Fibroblast of upper back skin (primary cell): Measurements from ENCODE around the gene DIAPH3.

Source experiments
- DNase-seq: peaks from one replicate; pipeline ENCODE4 v3.0.0-alpha.2; 2013

The DIAPH3 gene

GRCh38 chr13:59946944-59947343, 216.8 kb downstream of the DIAPH3 start:
- peak; percentile 76 for DNase-seq

- DNase-seq = no peak
These were observed 232.1 kb downstream of the DIAPH3 start for GRCh38 chr13:59931621-59932020.

- no peak for DNase-seq
These were observed 239.5 kb downstream of the DIAPH3 start for GRCh38 chr13:59924256-59924655.

GRCh38 chr13:59915252-59915651, 248.5 kb downstream of the DIAPH3 start:
- DNase-seq = no peak

DNA sequence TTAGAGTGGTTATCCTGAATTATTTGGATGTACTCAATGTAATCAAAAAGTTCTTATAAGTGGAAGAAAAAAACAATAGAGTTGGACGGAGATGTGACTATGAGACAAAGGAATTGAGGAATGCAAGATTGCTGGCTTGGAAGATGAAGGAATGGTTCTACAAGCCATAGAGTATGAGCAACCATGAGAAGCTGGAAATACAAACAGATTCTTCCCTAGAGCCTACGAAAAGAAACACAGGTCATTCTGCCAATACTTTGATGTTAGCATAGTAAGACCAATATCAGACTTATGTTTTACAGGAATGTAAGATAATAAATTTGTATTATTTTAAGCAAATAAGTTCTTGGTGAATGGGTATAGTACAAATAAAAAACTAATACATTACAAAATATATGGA, 249.2 kb downstream of the DIAPH3 start:
- DNase-seq = peak; percentile 65

- peak; percentile 50 for DNase-seq
These were observed 257.2 kb downstream of the DIAPH3 start for GRCh38 chr13:59906413-59907049.

DNA sequence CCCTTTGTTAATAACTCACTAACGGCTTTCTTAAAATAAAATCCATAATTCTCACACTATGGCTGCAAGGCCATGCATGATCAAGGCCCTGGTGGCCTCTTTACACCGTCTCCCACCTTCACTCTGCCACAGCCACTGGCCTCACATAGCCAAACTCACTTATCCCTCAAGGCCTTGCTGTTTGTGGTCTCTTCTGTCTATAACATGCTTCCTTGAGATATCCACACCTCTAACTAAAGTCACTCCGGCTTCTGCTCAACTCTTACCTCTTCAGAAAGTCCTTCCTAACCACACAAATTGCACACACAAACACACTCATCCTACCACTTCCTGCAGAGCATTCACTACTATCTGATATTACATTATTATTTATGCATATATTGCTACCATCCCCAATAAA, 262.5 kb downstream of the DIAPH3 start:
- no peak for DNase-seq

GRCh38 chr13:59898066-59898465, 265.7 kb downstream of the DIAPH3 start:
- DNase-seq = no peak

- no peak for DNase-seq
These were observed 270.5 kb downstream of the DIAPH3 start for GRCh38 chr13:59893266-59893665.

DNA sequence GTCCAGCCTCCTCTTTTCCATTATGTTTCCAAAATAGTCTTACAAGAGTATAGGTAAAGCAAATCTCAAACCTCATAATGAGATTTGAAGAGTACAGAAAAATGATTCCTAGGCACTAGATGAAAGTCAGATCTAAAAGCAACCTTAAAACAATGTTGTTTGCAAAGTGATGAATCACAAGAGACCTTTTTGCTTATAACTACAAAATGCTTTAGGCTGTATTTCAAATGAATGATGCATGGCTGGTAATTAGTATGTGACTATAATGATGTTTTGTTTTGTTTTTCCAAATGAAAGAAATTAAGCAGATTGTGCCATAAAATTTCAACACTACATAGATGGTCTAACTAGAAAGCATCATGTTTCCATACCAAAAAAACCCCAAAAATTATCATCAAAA, 272.7 kb downstream of the DIAPH3 start:
- DNase-seq = no peak

- peak; percentile 17 for DNase-seq
These were observed 273.7 kb downstream of the DIAPH3 start for GRCh38 chr13:59890054-59890453.

DNA sequence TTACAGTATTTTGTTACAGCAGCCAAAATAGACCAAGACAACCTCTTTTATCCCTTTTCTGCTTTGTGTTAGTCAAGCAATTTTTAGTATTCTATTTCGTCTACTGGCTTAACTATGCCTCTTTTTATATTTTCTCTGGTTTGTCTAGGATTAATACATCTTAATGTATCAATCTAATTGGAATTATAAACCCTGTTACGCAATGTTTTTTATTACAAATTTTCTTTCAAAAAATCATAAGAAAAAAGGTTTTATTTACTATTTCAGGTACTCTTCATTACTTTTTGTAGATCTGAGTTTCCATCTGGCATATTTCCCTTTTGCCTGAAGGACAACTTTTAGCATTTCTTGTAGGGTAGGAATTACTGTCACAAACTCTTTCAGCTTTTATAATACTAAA, 275.3 kb downstream of the DIAPH3 start:
- no peak for DNase-seq

GRCh38 chr13:59885076-59885475, 278.7 kb downstream of the DIAPH3 start:
- no peak for DNase-seq

GRCh38 chr13:59883885-59884284, 279.8 kb downstream of the DIAPH3 start:
- DNase-seq = no peak

GRCh38 chr13:59880468-59880867, 283.3 kb downstream of the DIAPH3 start:
- peak; percentile 11 for DNase-seq

- peak; percentile 7 for DNase-seq
These were observed 284.4 kb downstream of the DIAPH3 start for GRCh38 chr13:59879281-59879680.

GRCh38 chr13:59877933-59878332, 285.8 kb downstream of the DIAPH3 start:
- DNase-seq = peak; percentile 83

DNA sequence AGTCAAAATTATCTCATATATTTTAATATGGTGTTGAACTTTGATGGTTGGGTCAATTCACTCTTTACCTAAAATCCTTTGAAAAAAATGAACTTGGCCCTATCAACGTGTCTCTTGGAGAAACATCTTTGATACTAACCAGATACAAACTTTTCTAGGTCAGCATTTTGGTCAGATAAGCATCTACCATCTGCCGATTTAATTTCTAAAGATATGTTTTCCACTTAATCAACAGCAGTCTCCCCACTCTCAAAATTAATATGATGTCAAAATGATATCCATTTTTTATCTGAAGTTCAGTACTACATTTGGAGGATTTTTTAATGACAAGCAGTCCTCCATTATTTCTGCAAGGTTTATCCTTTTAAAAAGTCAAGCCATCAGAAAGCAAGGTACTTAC, 288.8 kb downstream of the DIAPH3 start:
- DNase-seq = no peak

DNA sequence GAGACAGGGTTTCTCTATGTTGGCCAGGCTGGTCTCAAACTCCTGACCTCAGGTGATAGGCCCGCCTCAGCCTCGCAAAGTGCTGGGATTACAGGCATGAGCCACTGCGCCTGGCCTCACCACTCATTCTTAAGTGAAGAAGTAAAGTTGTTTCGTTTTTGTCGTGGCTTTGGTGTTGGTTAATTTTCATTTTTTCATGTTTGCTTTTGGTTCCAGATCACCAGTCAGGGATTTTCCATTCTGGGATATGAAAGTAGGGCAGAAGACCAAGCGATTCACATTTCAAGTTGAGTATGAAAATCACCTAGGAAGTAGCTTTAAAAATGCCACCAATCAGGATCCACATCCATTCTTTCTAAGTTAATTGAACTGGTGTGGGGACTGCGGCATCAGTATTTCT, 289.9 kb downstream of the DIAPH3 start:
- DNase-seq = no peak

GRCh38 chr13:59873309-59873708, 290.4 kb downstream of the DIAPH3 start:
- no peak for DNase-seq

GRCh38 chr13:59867867-59868266, 295.9 kb downstream of the DIAPH3 start:
- no peak for DNase-seq

DNA sequence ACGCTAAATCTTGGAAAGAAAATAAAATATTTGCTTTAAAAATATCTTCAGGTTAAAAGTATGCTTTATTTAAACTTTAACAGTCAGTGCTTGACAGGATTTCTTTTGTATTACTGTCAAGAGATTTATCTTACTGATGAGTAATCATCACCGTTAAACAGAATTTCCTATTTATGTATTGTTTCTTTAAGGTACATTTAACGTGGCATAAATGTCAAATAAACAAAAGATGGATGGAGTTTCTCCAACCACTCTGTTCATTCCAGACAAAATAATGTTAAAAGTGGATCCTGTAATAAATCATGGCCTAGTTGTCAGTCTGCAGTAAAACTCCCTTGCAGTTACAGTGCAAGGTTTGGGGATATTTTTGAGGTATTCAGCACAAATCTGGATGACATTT, 298.3 kb downstream of the DIAPH3 start:
- peak; percentile 51 for DNase-seq

GRCh38 chr13:59863621-59864020, 300.1 kb downstream of the DIAPH3 start:
- no peak for DNase-seq

DNA sequence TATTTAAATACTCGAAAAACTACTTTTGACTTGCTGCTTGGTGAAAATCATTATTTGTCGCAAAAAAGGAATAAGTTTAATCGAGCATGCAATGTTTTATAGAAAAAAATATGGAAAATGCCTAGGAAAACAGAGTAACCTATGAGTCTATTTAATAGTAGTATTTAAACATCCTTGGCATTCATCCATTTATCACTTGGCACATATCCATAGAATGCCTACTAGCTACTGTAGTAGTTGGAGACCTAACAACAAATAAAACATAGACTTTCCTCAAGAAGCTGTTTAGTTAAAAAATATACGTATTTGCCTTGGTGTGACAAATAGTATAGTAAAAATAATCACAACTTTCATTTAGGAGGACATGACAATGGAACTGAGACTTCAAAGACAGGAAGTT, 302.1 kb downstream of the DIAPH3 start:
- DNase-seq = no peak

DNA sequence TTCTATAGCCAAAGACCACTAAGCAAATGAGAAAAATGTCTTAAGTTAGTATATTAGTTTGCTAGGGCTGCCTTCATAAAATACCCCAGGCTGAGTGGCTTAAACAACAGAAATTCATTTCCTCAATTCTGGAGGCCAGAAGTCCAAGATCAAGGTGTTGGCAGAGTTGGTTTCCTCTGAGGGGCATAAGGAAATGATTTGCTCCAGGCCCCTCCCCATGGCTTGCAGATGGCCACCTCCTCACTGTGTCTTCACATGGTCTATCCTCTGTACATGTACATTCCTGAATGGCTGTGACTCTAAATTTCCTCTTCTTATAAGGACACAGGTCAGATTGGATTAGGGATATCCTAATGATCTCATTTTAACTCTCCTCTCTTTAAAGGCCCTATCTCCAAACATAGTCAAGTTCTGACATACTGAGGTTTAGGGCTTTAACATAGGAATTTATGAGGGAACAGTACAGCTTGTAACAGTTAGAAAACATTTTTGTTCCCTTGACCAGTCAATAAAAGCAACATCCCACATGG, 307.4 kb downstream of the DIAPH3 start:
- DNase-seq = no peak
